ENCODE data around the gene ADAM15.
A peak's percentile ranks its signal among the peaks of the same experiment; 100 is the strongest.

Gene ADAM15

GRCh38 chr1:155051777-155052398 is 772 bp downstream of the ADAM15 start:
- no peak for DNase-seq (ENCODE audit: low spot score)

GRCh38 chr1:155052439-155053395 is 1.6 kb downstream of the ADAM15 start:
- no peak for DNase-seq (ENCODE audit: low spot score)

GRCh38 chr1:155053531-155054105 is 2.5 kb downstream of the ADAM15 start:
- no peak for DNase-seq (ENCODE audit: low spot score)

- no peak for DNase-seq (ENCODE audit: low spot score)
Observed at GRCh38 chr1:155057104-155057503, 6.0 kb downstream of the ADAM15 start.

- no peak for DNase-seq (ENCODE audit: low spot score)
Observed at GRCh38 chr1:155057788-155058211, 6.7 kb downstream of the ADAM15 start.

- DNase-seq (ENCODE audit: low spot score), result no peak
Observed at GRCh38 chr1:155060736-155061135, 9.6 kb downstream of the ADAM15 start.

GRCh38 chr1:155061381-155062150 is 10.4 kb downstream of the ADAM15 start:
- DNase-seq (ENCODE audit: low spot score), result peak; percentile 86

GRCh38 chr1:155062151-155062686 is 11.1 kb downstream of the ADAM15 start:
- DNase-seq (ENCODE audit: low spot score), result peak; percentile 79

GRCh38 chr1:155062702-155063411 is 11.7 kb downstream of the ADAM15 start:
- peak; percentile 72 for DNase-seq (ENCODE audit: low spot score)

- DNase-seq (ENCODE audit: low spot score), result peak; percentile 87
Observed at GRCh38 chr1:155063550-155064110, 12.5 kb downstream of the ADAM15 start, which contains the start of gene EFNA4. EFNA4 (plus strand) TSS chr1:155063740; CDS start chr1:155063824, 84 bp downstream.

GRCh38 chr1:155064111-155064831 is 13.2 kb downstream of the ADAM15 start:
- DNase-seq (ENCODE audit: low spot score), result no peak

- no peak for DNase-seq (ENCODE audit: low spot score)
Observed at GRCh38 chr1:155064832-155065429, 13.8 kb downstream of the ADAM15 start.

GRCh38 chr1:155066777-155067176 is 15.7 kb downstream of the ADAM15 start:
- no peak for DNase-seq (ENCODE audit: low spot score)

GRCh38 chr1:155068599-155068998 is 17.5 kb downstream of the ADAM15 start:
- no peak for DNase-seq (ENCODE audit: low spot score)

- no peak for DNase-seq (ENCODE audit: low spot score)
Observed at GRCh38 chr1:155069551-155070157, 18.5 kb downstream of the ADAM15 start.

- DNase-seq (ENCODE audit: low spot score), result no peak
Observed at GRCh38 chr1:155070158-155070621, 19.1 kb downstream of the ADAM15 start.

- DNase-seq (ENCODE audit: low spot score), result peak; percentile 83
Observed at GRCh38 chr1:155070721-155071569, 19.8 kb downstream of the ADAM15 start.

- DNase-seq (ENCODE audit: low spot score), result peak; percentile 61
Observed at GRCh38 chr1:155071701-155072100, 20.6 kb downstream of the ADAM15 start.
